SK-N-SH (cell line): ENCODE data around the gene HSF2. TPM values are rescaled to one million over a fixed set of nuclear protein-coding genes. Genes with fewer than 3 reads are reported as not detected.

Source experiments
- CTCF ChIA-PET: fragments of 300-600, 350-600 bp; formaldehyde crosslinking; extraction: SDS; loops from one replicate; lab custom pipeline; 2021; lab: Yijun Ruan, JAX
- POLR2A ChIA-PET: fragments of 350-600 bp; sonication (Branson Sonifier 250); formaldehyde crosslinking; extraction: SDS; loops from one replicate; lab custom pipeline; 2020; ENCODE audit warnings: antibody characterized with exemption, inconsistent platforms; lab: Yijun Ruan, JAX
- DNase-seq: peaks from one replicate; pipeline ENCODE4 v3.0.0; 2012
- H2AFZ ChIP-seq: fragments of 200-600 bp; sonication (generic); 2 replicates; pipeline ENCODE4 v1.8.1; 2016; ENCODE audit warnings: antibody characterized with exemption, mild to moderate bottlenecking, low read depth
- H3F3A ChIP-seq: fragments of 200-600 bp; sonication (generic); replicated peaks from 2 replicates; pipeline ENCODE3; 2016; ENCODE audit warnings: antibody characterized with exemption, mild to moderate bottlenecking; ENCODE audit not compliant: insufficient read depth
- H3K27ac ChIP-seq, 2 experiments: fragments of 200-500 bp in 1 of 2; fragments of 200-600 bp in 1 of 2; sonication (Bioruptor generic) in 1 of 2; sonication (generic), shearing (Covaris generic) in 1 of 2; 2 replicates each; pipeline versions ENCODE4 v1.5.1 to v1.6.1; 2014 to 2016; ENCODE audit warnings: low read depth in 2 of 2, inconsistent platforms in 1 of 2, low read length in 1 of 2, mild to moderate bottlenecking in 1 of 2, mixed read lengths in 1 of 2
- H3K27me3 ChIP-seq: fragments of 200-600 bp; sonication (generic), shearing (Covaris generic); 2 replicates; pipeline ENCODE4 v1.6.1; 2016; ENCODE audit warnings: mixed run types; ENCODE audit not compliant: insufficient read depth
- H3K36me3 ChIP-seq, 2 experiments: fragments of 200-500 bp in 1 of 2; fragments of 200-600 bp in 1 of 2; sonication (Bioruptor generic) in 1 of 2; sonication (generic) in 1 of 2; replicated peaks in 1 of 2; 2 replicates each; pipeline versions ENCODE3 to v1.5.1; 2014 to 2016; ENCODE audit warnings: low read length in 1 of 2, mild to moderate bottlenecking in 1 of 2; ENCODE audit not compliant: insufficient read depth in 2 of 2, control insufficient read depth in 1 of 2
- H3K4me1 ChIP-seq, 2 experiments: fragments of 200-500 bp in 1 of 2; fragments of 200-600 bp in 1 of 2; sonication (Bioruptor generic) in 1 of 2; sonication (generic), shearing (Covaris generic) in 1 of 2; 2 replicates each; pipeline versions ENCODE4 v1.5.1 to v1.6.1; 2014 to 2016; ENCODE audit warnings: low read depth in 1 of 2, low read length in 1 of 2, mixed run types in 1 of 2; ENCODE audit not compliant: insufficient read depth in 2 of 2, control insufficient read depth in 1 of 2
- H3K4me2 ChIP-seq: fragments of 200-600 bp; sonication (generic), shearing (Covaris generic); 2 replicates; pipeline ENCODE4 v1.6.1; 2017; ENCODE audit warnings: mixed run types
- H3K4me3 ChIP-seq, 2 experiments: fragments of 200-500 bp in 1 of 2; fragments of 200-600 bp in 1 of 2; sonication (Bioruptor generic) in 1 of 2; sonication (generic), shearing (Covaris generic) in 1 of 2; 2 replicates each; pipeline versions ENCODE4 v1.5.1 to v1.8.1; 2014 to 2016; ENCODE audit warnings: low read depth in 2 of 2, inconsistent platforms in 1 of 2, low read length in 1 of 2, mild to moderate bottlenecking in 1 of 2, mixed read lengths in 1 of 2, moderate library complexity in 1 of 2
- H3K79me2 ChIP-seq: fragments of 200-600 bp; sonication (generic); 2 replicates; pipeline ENCODE4 v1.8.1; 2017; ENCODE audit warnings: mild to moderate bottlenecking; ENCODE audit not compliant: insufficient read depth
- H3K9ac ChIP-seq: fragments of 200-600 bp; sonication (generic); 2 replicates; pipeline ENCODE4 v1.6.1; 2017; ENCODE audit warnings: mixed run types
- H3K9me2 ChIP-seq: fragments of 200-600 bp; sonication (generic); 2 replicates; pipeline ENCODE4 v1.6.1; 2017; ENCODE audit warnings: mixed run types
- H3K9me3 ChIP-seq: fragments of 200-600 bp; sonication (generic); 2 replicates; pipeline ENCODE4 v1.6.1; 2017; ENCODE audit warnings: mixed run types, mild to moderate bottlenecking, moderate library complexity
- H4K20me1 ChIP-seq: fragments of 200-600 bp; sonication (generic); 2 replicates; pipeline ENCODE4 v1.6.1; 2017; ENCODE audit warnings: mild to moderate bottlenecking, mixed run types; ENCODE audit not compliant: insufficient read depth
- ELF1 ChIP-seq: IDR thresholded peaks from 2 replicates; pipeline ENCODE4 v1.4.0; 2012
- EP300 ChIP-seq, 2 experiments: IDR thresholded peaks; 2 replicates each; pipeline versions ENCODE4 v1.4.0 to v1.6.1; 2012; ENCODE audit warnings: borderline replicate concordance in 1 of 2, low read depth in 1 of 2, low read length in 1 of 2
- FOXJ3 ChIP-seq: sonication (generic); formaldehyde crosslinking; IDR thresholded peaks from 2 replicates; pipeline ENCODE4 v1.5.1; 2020; ENCODE audit warnings: mild to moderate bottlenecking, missing genetic modification reagents
- JUND ChIP-seq: IDR thresholded peaks from 2 replicates; pipeline ENCODE4 v1.4.0; 2012
- MXI1 ChIP-seq: IDR thresholded peaks from 2 replicates; pipeline ENCODE4 v1.6.1; 2012; ENCODE audit warnings: mild to moderate bottlenecking, low read depth, low read length, improper control_type of control experiment
- NRF1 ChIP-seq: IDR thresholded peaks from 2 replicates; pipeline ENCODE4 v1.6.1; 2012; ENCODE audit warnings: low read depth, mild to moderate bottlenecking, low read length
- POLR2AphosphoS5 ChIP-seq: IDR thresholded peaks from 2 replicates; pipeline ENCODE4 v1.6.1; 2012; ENCODE audit warnings: low read depth, low read length
- RAD21 ChIP-seq: IDR thresholded peaks from 2 replicates; pipeline ENCODE4 v1.6.1; 2012; ENCODE audit warnings: mild to moderate bottlenecking, low read length
- RCOR1 ChIP-seq: fragments of 150-350 bp; IDR thresholded peaks from 2 replicates; pipeline ENCODE4 v1.6.1; 2017; ENCODE audit warnings: antibody characterized with exemption, low read length
- REST ChIP-seq: IDR thresholded peaks from 2 replicates; pipeline ENCODE4 v1.6.1; 2012; ENCODE audit warnings: mild to moderate bottlenecking, low read depth, low read length, moderate library complexity
- SIN3A ChIP-seq: IDR thresholded peaks from 2 replicates; pipeline ENCODE4 v1.6.1; 2012; ENCODE audit warnings: low read depth, mild to moderate bottlenecking, low read length, moderate library complexity, borderline replicate concordance
- SMC3 ChIP-seq: IDR thresholded peaks from 2 replicates; pipeline ENCODE4 v1.6.1; 2012; ENCODE audit warnings: low read depth, low read length, improper control_type of control experiment
- TAF1 ChIP-seq: IDR thresholded peaks from 2 replicates; pipeline ENCODE4 v1.6.1; 2012; ENCODE audit warnings: low read depth, mild to moderate bottlenecking, low read length, moderate library complexity, borderline replicate concordance
- YY1 ChIP-seq: IDR thresholded peaks from 2 replicates; pipeline ENCODE4 v1.4.0; 2012; ENCODE audit warnings: low read depth, mild to moderate bottlenecking
- WGBS: methylation state at CpG from one replicate; pipeline ENCODE4 v1.1.6; 2017; ENCODE audit warnings: low lambda C conversion rate; 5-methylcytosine and 5-hydroxymethylcytosine counted together
- polyA plus RNA-seq, 3 experiments: library from polyadenylated mRNA; depleted of rRNA; stranded (reverse); fragments of >200 nt; gene quantifications; 2 replicates each; pipeline ENCODE4 v1.2.3, GENCODE V29; 2012
- TF ChIP-seq, protein P1 (sequence below): IDR thresholded peaks from 2 replicates; pipeline ENCODE4; 2012
- TF ChIP-seq, protein P2 (sequence below): fragments of 150-350 bp; IDR thresholded peaks from 2 replicates; pipeline ENCODE4 v1.6.1; 2017; ENCODE audit warnings: antibody characterized with exemption, low read length, low read depth, borderline replicate concordance
- TF ChIP-seq, protein P3 (sequence below): fragments of 150-350 bp; IDR thresholded peaks from 2 replicates; pipeline ENCODE4 v1.6.1; 2016; ENCODE audit warnings: mild to moderate bottlenecking, low read depth, low read length
- TF ChIP-seq, protein P4 (sequence below): IDR thresholded peaks from 2 replicates; pipeline ENCODE4 v1.4.0; 2012; ENCODE audit warnings: low read depth, borderline replicate concordance

Gene HSF2
- polyA plus RNA-seq, 1 of the 3 experiments (the other 2 are of a cell fraction) = 22.2 TPM

DNA sequence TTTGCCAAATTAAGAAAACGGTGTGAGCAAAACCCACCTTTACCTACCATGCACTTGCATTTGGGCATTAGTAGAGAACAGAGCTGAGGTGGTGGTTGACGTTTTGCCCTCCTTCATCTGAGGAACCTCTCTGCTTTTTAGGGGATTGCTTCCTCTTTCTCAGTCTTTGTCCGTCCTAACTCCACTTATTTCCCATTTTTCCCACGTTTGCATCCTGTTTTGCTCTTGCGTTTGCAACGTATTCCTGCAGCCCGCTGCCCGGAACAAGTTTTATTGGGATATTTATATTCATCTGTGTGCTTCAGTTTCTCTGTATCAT, 72.5 kb downstream of the HSF2 start:
- no peak for TF ChIP-seq RCOR1
- TF ChIP-seq POLR2AphosphoS5 = no peak
- TF ChIP-seq, protein P1, sequence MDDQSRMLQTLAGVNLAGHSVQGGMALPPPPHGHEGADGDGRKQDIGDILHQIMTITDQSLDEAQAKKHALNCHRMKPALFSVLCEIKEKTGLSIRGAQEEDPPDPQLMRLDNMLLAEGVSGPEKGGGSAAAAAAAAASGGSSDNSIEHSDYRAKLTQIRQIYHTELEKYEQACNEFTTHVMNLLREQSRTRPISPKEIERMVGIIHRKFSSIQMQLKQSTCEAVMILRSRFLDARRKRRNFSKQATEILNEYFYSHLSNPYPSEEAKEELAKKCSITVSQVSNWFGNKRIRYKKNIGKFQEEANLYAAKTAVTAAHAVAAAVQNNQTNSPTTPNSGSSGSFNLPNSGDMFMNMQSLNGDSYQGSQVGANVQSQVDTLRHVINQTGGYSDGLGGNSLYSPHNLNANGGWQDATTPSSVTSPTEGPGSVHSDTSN = no peak
- TF ChIP-seq RAD21 = no peak
- TF ChIP-seq SIN3A = no peak
- TF ChIP-seq ELF1 = no peak
- TF ChIP-seq SMC3 = no peak
- no peak for TF ChIP-seq EP300 (IDR thresholded peaks at IDR 0.05; ENCODE audit: borderline replicate concordance in 1 of 2, low read depth in 1 of 2, low read length in 1 of 2)
- TF ChIP-seq, protein P2, sequence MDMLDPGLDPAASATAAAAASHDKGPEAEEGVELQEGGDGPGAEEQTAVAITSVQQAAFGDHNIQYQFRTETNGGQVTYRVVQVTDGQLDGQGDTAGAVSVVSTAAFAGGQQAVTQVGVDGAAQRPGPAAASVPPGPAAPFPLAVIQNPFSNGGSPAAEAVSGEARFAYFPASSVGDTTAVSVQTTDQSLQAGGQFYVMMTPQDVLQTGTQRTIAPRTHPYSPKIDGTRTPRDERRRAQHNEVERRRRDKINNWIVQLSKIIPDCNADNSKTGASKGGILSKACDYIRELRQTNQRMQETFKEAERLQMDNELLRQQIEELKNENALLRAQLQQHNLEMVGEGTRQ = no peak
- TF ChIP-seq, protein P3, sequence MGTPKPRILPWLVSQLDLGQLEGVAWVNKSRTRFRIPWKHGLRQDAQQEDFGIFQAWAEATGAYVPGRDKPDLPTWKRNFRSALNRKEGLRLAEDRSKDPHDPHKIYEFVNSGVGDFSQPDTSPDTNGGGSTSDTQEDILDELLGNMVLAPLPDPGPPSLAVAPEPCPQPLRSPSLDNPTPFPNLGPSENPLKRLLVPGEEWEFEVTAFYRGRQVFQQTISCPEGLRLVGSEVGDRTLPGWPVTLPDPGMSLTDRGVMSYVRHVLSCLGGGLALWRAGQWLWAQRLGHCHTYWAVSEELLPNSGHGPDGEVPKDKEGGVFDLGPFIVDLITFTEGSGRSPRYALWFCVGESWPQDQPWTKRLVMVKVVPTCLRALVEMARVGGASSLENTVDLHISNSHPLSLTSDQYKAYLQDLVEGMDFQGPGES = no peak
- TF ChIP-seq NRF1 = no peak
- no peak for TF ChIP-seq FOXJ3
- TF ChIP-seq, protein P4, sequence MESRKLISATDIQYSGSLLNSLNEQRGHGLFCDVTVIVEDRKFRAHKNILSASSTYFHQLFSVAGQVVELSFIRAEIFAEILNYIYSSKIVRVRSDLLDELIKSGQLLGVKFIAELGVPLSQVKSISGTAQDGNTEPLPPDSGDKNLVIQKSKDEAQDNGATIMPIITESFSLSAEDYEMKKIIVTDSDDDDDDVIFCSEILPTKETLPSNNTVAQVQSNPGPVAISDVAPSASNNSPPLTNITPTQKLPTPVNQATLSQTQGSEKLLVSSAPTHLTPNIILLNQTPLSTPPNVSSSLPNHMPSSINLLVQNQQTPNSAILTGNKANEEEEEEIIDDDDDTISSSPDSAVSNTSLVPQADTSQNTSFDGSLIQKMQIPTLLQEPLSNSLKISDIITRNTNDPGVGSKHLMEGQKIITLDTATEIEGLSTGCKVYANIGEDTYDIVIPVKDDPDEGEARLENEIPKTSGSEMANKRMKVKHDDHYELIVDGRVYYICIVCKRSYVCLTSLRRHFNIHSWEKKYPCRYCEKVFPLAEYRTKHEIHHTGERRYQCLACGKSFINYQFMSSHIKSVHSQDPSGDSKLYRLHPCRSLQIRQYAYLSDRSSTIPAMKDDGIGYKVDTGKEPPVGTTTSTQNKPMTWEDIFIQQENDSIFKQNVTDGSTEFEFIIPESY = no peak
- TF ChIP-seq JUND = no peak
- no peak for DNase-seq
- Histone ChIP-seq H3K4me3 (peak overlapping the region; percentile 90 to 98), H3K4me1 (peaks cover 0 to 5% of the 10 kb centered on the region in 2 experiments; a peak in 2 of 4 replicates), H3K27me3 (no peaks in the 10 kb centered on the region), H3F3A (no peaks in the 10 kb centered on the region), H3K9me3 (no peaks in the 10 kb centered on the region), H3K36me3 (peaks cover 2 to 7% of the 10 kb centered on the region in 2 experiments), H3K79me2 (peaks cover 46% of the 10 kb centered on the region), H3K4me2 (peak overlapping the region; percentile 85), H4K20me1 (peaks cover 39% of the 10 kb centered on the region), H3K9me2 (no peaks in the 10 kb centered on the region), H3K27ac (peak overlapping the region; percentile 85 to 91), H3K9ac (peak overlapping the region; percentile 90), H2AFZ (peak overlapping the region; percentile 94)
- CTCF ChIA-PET = interaction anchor here (1.4 to 2.1 kb wide), 2 partner anchors 20 to 58 kb away, joined by 6 to 14 read pairs; no protein-coding TSS in a partner anchor
- 2% methylated on average over 8 of the region's 8 CpGs for WGBS
- POLR2A ChIA-PET = no interaction called here

GRCh38 chr6:122476131-122476530, 76.7 kb downstream of the HSF2 start:
- no peaks in the 10 kb centered on the region for H3K9me3 ChIP-seq
- CTCF ChIA-PET = interaction anchor here (2.9 kb wide), 1 partner anchor 54 kb away, joined by 27 read pairs; no protein-coding TSS in a partner anchor
- H3K4me2 ChIP-seq = no peak overlapping the region
- TF ChIP-seq FOXJ3 (no peak), POLR2AphosphoS5 (no peak), TAF1 (no peak), YY1 (no peak), REST (no peak), ELF1 (no peak), MXI1 (no peak)
- TF ChIP-seq, protein P3 = no peak

More at GRCh38 chr6:122476131-122476530, 76.7 kb downstream of the HSF2 start:
- H3K9ac ChIP-seq = no peak overlapping the region
- H3K4me3 ChIP-seq = no peak overlapping the region
- no peak overlapping the region for H2AFZ ChIP-seq
- H3K79me2 ChIP-seq = peaks cover 4% of the 10 kb centered on the region
- no peaks in the 10 kb centered on the region; a peak in 1 of 4 replicates for H3K4me1 ChIP-seq
- H3K9me2 ChIP-seq = no peaks in the 10 kb centered on the region
- DNase-seq = peak; percentile 38
- POLR2A ChIA-PET = no interaction called here
- H4K20me1 ChIP-seq = no peaks in the 10 kb centered on the region
- no peak overlapping the region for H3K27ac ChIP-seq
- no peaks in the 10 kb centered on the region for H3F3A ChIP-seq
- H3K36me3 ChIP-seq = no peaks in the 10 kb centered on the region
- H3K27me3 ChIP-seq = no peaks in the 10 kb centered on the region
